Stimulated activated CD8-positive, alpha-beta memory T cell treated with anti-CD3 and anti-CD28 coated beads, Interleukin-15, amount 100 ng/mL, for 48 hours (primary cell): Measurements from ENCODE around the gene CRYBB3.
"Not testable (repeated sequence)": the region's sequence is repeated elsewhere in the genome, so short reads cannot be mapped to it uniquely, and the experiment has no call there.

ENCODE experiments used
- DNase-seq, 2 donors: peaks; one replicate each; pipeline ENCODE4 v3.0.0-alpha.2; 2020; ENCODE audit warnings: low read depth in 2 of 2

The CRYBB3 gene

DNA sequence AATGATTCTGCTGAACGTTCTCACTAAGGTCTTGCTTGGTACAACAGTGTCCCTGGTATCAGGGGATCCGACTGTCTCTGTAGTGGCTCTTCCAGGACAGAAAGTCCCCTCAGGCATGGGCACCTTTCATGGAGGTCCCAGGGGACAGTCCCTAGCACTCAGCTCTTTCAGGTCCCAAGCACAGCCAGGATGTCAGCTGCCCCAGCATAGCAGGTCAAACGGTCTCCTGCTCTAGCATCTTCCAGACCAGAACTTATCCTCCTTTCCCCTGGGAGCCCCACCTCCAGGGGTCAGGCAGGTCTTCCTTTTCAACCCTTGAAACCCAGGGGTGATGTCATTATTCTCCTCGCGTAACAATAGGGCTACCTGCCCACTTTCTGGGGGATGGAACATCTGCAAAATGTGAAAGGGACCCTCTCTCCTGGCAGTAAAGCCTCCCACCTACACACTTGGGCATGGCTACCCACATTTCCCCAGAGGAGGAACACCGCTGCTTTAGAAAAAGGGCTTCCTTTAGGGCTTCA is 24.7 kb upstream of the CRYBB3 start:
- DNase-seq = no peak

GRCh38 chr22:25176175-25176574 is 23.5 kb upstream of the CRYBB3 start:
- no peak for DNase-seq

GRCh38 chr22:25176799-25177198 is 22.9 kb upstream of the CRYBB3 start:
- no peak for DNase-seq

DNA sequence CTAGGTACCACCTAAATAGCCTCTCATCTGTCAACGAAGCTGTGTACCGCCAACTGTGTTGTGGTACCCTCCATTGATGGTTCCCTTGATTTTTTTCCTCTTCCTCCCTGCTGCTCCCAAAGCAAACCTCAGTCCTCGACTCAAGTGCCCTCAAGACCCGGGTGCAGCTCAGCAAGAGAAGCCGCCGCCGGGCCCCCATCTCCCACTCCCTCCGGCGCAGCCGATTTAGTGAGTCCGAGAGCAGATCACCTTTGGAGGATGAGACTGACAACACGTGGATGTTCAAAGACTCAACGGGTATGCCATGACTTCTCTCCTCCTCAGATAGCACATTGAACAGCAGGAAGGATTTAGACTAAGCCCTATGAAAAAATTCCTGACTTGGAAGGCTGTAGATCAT is 22.4 kb upstream of the CRYBB3 start:
- DNase-seq = no peak

- DNase-seq = no peak
These were observed 21.8 kb upstream of the CRYBB3 start for GRCh38 chr22:25177895-25178294.

DNA sequence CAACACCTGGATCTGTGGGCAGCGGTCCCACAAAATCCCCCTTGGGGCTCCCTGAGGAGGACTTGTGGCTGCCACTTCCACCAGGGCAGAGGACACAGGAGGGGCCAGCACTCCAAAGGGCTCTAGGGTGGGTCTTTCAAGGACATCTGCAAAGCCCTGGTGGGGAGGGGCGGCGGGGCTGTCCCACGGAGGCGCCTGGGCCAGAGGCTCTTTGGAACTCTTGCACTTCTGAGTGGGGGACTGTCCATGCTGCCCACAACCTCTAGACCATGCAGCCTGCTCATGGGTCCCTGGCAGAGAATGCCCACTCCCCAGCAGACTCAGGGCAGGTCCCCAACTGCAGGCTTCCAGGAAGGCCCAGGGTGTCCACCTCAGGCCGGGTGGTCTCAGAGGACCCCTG is 21.3 kb upstream of the CRYBB3 start:
- DNase-seq = not testable (repeated sequence)

DNA sequence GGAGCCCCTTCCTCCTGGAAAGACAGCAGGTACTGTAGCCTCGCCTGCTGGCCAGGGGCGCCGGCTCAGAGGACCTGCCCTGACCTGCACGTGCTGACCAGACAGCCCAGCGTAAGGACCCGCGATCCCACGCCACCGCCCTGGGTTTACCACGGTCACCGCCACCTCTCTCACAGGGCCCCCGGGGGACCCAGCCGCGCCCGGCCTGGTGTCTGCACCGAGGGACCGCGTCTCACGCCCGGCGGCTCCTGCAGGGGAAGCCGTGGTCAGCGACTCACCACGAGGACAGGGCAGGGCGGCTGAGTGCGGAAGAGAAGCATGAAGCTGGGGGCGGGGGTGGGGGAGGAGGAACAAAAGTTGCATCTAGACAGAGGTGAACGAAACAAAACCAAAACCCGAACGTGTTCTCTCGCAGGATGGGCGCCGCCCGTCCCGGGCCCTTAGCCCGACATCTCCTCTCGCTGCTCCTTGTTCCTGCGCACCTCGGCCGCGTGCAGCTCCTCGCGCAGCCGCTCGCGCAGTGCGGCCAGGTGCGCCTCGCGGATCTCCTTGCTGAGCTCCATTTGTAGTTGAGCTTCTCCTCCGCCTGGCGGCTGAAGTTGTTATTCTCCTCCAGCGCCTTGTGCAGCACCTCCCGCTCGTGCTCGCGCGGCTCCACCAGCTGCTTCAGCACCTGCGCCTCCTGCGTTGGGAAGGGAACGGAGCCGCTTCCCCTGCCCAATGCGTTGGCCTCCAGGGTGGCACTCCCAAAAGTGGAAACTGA is 20.6 kb upstream of the CRYBB3 start:
- DNase-seq = not testable (repeated sequence)

- DNase-seq = no peak
These were observed 17.2 kb upstream of the CRYBB3 start for GRCh38 chr22:25182131-25183110.

DNA sequence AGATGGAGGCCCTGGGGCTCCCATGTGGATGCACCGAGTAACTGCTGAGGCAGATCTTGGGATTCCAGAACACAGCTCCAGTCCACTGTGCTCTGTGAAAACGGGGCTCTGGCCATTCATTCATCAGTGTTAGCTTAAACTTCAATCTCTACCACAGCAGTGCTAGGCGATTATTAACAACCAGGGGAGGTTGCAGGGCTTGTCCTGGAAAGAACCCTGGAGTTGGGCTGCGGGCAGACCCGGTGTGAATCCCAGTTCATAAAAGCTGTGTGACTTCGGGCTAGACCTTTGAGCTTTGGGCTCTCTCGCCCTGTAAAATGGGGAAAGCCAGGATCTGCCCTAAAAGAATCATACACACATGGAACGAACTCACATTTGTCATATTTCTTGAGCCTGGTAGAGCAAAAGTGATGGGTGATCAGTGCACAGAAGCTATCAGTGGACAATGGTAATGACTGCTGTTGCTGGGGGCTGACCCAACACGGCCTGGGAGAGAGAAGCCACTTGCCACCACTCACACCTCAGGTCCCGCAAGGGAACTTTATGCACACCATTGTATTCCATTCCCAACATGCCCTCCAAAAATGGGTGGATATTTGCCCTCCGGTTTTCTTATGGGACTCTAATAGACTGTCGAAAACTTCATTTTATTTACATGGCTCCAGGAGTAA is 15.6 kb upstream of the CRYBB3 start:
- DNase-seq = no peak

DNA sequence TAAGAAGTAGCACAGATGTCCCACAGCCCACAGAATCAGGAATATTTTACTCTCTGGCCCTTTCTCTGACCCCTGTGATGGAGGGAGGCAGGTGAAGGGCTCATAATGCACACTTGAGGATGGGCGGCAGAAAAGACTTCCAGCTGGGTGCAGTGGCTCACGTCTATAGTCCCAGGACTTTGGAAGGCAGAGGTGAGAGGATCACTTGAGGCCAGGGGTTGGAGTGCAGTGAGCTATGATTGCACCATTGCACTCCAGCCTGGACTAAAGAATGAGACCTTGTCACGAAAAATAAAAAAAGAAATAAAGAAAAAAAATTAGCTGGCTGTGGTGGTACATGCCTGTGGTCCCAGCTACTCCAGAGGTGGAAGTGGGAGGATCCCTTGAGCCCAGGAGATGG is 13.5 kb upstream of the CRYBB3 start:
- no peak for DNase-seq

- DNase-seq = no peak
These were observed 12.2 kb upstream of the CRYBB3 start for GRCh38 chr22:25187469-25187868.

GRCh38 chr22:25192406-25192805 is 7.3 kb upstream of the CRYBB3 start:
- DNase-seq = no peak

DNA sequence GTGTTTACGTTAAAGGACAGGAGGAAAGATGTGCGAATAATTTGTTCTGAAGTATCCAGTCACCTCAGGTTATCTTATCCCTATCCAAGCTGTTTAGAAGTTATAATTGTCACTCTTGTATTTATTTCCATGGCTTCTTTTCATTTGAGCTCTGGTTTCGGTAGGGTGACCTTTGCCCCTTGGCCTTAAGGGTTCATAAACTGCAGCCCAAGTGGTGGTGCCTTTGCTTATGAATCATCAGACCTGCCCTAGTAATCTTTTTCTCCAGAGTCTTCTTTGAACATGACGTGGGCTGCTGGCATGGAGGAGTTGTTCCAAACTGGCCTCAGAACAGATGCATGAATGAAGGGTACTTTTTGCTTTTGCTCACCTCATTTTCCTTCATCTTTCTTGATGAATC is 6.5 kb upstream of the CRYBB3 start:
- no peak for DNase-seq

GRCh38 chr22:25193548-25193947 is 6.1 kb upstream of the CRYBB3 start:
- no peak for DNase-seq

DNA sequence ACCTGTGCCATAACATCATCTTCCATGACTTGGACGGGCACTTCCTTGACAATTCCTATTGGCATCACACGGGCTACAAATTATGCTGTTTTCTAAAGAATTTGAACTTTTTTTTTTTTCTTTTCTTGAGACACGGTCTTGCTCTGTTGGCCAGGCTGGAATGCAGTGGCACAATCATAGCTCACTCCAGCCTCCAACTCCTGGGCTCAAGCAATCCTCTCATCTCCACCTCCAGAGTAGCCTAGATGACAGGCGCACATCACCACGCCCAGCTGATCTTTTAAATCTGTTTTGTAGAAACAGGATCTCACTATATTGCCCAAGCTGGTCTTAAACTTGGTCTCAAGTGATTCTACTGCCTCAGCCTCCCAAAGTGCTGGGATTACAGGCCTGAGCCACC is 3.3 kb upstream of the CRYBB3 start:
- DNase-seq = no peak

- DNase-seq = no peak
These were observed 2.3 kb upstream of the CRYBB3 start for GRCh38 chr22:25197340-25197739.

DNA sequence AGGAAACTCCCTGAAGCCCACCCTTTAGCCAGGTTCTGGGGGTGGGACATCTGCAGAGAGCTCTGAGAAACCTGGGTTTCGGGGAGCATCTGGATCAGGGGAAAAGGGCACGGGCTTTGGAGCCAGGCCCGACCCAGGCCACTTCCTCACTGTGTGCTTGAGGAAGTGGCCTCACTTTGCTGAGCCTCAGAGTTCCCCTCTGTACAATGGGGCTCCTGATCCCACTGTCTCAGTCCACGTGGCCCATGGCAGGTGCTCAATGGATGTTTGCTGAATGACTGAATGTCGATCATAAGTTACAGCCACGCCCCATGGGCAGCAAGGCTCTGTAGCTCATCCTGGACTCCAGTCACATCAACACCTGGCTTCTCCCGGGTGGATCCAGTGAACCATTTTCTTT is 1.3 kb downstream of the CRYBB3 start:
- no peak for DNase-seq

DNA sequence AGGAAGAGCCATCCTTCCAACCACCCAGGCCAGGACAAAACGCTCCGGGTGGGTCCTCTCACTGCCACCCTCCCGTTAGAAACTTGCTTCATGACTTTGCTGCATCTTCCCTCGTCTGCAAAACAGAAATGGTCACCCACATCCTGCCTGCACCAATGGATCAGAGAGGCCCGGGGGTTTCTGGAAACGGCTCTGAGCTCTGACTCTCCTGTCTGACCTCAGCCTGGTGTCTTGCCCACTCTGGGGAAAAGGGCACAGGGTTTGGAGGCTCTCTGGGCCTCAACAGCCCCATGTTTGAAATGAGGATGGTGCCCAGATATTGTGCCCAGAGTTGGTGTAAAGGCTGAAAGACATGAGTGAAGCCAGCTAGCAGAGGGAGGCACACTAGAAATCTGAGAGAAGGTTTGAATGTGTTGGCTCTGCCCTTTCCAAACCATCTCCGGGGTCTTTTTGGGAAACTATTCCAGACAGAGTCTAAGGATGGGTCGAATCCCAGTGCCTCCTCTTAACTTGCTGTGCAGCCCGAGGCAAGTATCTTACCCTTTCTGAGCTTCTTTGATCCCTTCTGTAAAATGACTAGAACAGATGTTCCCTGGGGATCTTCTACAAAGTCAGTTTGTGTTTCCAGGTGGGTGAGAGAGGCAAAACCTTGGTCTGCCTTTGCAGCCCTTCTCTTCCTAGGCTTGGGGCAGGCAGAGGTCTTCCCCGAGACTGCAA is 2.1 kb downstream of the CRYBB3 start:
- DNase-seq = no peak

DNA sequence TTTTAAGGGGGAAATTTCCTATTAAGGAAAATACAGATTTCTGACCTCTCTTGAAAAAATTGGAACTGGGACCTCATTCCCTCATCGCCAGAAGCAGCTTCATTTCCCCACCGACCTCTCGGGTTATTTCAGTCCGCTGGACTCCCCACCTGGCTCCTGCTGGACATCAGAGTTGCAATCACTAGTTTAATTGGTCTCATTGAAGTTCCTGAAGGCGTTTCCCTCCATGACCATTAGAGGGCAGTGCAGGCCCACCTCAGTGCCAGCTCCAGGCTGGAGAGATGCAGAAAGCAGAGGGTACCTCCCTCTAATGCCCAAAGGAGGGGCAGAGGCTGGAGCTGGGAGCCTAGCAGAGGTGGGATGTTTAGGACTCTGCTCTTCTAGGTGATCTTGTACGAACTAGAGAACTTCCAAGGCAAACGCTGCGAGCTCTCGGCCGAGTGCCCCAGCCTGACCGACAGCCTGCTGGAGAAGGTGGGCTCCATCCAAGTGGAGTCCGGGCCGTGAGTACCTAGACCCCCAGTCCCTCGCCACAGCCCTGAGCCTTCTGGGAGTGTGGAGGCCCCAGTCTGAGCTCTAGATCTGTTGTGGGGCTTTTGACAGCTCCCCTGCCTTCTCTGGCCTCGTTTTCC is 2.7 kb downstream of the CRYBB3 start:
- peak; percentile 14 to 32 for DNase-seq

DNA sequence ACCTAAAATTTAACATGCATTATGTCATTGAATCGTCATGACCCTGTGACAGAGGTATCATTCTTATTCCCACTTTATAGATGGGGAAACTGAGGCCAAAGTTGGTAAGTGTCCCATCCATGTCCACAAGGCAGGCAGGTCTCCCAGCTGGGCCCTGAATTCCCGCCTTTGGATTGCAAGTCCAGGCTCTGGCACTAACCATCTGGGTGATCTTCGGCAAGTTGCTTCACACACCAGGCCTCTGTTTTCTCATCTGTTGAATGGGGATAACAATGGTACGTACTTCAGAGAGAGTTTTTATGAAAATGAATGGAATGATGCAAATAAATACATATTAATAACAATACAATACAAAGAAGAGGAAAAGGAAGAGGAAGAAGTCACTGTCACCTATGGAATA is 3.4 kb downstream of the CRYBB3 start:
- no peak for DNase-seq

DNA sequence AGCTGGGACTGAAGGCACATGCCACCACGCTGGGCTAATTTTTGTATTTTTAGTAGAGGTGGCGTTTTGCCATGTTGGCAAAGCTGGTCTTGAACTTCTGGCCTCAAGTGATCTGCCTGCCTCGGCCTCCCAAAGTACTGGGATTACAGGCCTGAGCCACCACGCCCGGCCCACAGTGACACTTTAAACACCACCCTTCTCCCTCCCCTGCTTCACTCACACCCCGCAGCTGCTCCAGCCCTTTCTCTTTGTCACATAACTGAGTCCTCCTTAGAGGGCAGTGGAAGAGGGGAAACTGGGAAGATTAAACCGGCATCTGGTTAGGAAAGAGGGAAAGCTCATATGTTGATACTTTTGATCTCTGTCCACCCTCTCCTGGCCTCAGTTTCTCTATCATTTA is 4.9 kb downstream of the CRYBB3 start:
- not testable (repeated sequence) for DNase-seq
